Measurements from ENCODE around the gene STPG1.

DNA sequence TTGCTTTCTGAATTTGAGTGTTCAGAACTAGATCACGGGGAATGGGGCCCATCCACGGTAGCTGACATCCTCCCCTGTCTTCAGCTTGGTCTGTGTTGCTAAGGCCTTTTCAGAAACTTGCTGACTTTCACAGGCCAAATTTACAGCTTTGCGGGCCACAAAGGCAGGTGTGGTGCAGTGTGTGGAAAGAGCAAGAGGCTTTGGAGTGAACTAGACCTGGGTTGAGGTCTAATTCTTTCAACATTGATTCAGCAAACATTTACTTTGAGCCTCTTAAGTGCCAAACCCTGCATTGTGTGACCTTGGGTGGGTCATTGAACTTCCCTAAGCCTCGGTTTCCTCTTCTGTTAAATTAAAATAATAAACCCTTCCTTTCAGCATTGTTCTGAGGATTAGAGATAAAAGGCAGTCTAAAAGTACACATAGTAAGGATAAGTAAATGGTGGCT, 24.3 kb downstream of the STPG1 start:
- no peak for TF ChIP-seq EP300 (IDR thresholded peaks at IDR 0.05)
- TF ChIP-seq, protein P1, sequence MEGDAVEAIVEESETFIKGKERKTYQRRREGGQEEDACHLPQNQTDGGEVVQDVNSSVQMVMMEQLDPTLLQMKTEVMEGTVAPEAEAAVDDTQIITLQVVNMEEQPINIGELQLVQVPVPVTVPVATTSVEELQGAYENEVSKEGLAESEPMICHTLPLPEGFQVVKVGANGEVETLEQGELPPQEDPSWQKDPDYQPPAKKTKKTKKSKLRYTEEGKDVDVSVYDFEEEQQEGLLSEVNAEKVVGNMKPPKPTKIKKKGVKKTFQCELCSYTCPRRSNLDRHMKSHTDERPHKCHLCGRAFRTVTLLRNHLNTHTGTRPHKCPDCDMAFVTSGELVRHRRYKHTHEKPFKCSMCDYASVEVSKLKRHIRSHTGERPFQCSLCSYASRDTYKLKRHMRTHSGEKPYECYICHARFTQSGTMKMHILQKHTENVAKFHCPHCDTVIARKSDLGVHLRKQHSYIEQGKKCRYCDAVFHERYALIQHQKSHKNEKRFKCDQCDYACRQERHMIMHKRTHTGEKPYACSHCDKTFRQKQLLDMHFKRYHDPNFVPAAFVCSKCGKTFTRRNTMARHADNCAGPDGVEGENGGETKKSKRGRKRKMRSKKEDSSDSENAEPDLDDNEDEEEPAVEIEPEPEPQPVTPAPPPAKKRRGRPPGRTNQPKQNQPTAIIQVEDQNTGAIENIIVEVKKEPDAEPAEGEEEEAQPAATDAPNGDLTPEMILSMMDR (IDR thresholded peaks at IDR 0.05) = no peak
- TF ChIP-seq POLR2A (IDR thresholded peaks at IDR 0.05) = no peak

Data from upper lobe of left lung (tissue), 4 donors.